Activated CD4-positive, alpha-beta T cell treated with anti-CD3 and anti-CD28 coated beads, Interleukin-2, amount 50 U/mL, for 1 hour (primary cell): ENCODE measurements around the gene PLEKHA4.

ENCODE experiments used
- DNase-seq: peaks from one replicate; pipeline ENCODE4 v3.0.0-alpha.2; 2020

Gene PLEKHA4

DNA sequence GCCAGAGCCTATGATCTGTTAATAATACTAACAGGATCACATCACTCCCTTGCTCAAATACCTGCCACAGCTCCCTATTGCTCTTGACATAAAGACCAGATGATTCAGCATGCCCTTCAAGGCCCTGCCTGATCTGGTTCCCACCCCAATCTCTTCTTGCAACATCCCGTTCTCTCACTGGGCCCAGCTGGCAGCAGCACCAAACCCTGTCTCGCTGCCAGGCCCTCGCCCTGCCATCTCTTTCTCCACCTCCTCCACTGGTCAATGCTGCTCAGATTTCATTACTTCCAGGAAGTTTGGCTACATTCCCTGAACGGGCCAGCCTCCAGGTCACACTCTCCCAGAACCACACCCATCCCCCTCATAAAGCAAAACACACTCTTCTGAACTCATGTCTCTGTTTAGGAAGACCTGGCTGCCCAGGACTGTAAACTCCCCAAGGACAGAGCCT lies 49.0 kb downstream of the PLEKHA4 start:
- DNase-seq, result no peak

DNA sequence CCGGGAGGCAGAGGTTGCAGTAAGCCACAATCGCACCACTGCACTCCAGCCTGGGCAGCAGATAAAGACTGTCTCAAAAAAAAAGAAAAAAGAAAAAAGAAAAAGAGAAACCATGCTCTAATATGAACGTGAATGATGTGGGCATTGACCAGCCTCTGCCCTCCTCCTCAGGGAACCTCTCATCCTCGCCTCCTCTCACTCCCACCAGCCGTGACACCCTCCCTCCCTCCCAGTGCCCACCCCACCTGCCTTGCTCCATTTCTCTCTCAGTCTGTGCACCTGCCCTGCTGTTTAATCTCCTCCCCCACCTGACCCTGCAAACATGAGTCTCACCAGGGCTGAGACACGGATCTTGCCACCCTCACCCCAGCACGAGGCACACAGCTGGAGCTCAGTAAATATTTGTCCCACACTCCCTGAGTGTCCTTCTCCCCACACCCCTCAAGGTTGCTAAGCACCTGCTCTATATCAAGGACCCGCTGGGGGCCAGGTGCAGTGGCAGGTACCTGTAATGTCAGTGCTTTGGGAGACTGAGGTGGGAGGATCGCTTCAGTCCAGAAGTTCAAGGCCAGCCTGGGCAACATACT lies 50.1 kb downstream of the PLEKHA4 start:
- no peak for DNase-seq

DNA sequence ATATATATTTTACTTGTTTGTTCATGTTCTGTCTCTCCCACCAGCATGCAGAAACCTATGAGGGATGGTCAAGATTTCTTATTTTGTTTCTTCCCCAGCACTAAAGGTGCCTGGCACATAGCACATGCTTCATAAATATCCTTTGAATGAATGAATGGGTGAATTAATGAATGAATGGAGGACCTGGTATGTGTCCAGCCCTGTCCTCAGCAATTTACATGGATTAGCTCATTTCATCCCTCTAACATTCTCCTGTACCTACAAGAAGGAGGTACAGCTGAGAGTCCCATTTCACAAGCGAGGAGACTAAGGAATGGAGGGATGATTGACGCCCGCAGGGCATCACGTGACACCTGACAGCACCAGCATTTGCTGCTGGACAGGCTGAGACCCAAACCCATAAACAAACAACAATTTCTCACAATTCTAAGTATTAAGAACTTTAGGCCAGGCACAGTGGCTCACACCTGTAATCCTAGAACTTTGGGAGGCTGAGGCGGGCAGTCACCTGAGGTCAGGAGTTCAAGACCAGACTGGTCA lies 50.8 kb downstream of the PLEKHA4 start:
- no peak for DNase-seq

DNA sequence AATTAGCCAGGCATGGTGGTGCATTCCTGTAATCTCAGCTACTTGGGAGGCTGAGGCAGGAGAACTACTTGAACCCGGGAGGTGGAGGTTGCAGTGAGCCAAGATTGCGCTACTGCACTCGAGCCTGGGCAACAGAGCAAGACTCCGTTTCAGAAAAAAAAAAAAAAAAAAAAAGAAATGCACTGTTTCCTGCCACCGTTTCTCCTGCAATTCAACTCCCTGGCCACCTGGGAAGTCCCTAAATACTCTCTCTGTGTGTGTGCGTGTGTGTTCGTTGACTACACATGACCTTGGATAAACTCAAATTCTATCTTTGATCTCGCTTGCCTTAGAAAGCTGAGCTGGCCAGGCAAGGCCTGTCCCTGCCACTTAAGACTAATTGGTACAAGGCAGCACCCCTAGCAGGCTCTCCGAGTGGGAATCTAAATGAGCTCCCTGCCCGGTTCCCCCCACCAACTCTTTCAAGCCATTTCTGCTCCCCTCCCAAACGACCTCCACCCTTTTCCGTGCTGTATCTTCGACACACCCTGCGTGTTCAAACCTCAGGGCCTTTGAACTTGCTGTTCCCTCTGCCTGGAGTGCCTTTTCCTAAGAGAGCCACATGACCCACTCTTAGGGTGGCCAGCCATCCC lies 52.4 kb downstream of the PLEKHA4 start:
- DNase-seq, result no peak

DNA sequence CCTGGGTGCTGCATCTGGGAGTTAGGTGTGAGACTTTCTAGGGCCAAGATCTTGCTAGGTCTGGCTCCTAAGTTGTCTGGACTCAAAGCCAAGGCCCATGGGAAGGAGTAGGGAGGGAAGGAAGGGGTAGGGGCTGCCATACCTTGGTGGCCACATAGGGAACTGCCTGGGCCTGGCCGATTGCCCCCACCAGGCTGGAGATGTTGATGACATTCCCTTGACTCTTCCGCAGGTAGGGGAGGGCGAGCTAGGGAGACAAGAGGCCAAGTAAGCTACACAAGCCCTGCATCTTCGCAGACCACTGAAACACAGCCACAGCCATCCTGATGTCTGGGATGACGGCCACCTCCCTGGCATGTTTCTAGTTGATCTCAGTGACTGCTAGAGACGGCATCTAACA lies 53.5 kb downstream of the PLEKHA4 start:
- DNase-seq, result no peak

DNA sequence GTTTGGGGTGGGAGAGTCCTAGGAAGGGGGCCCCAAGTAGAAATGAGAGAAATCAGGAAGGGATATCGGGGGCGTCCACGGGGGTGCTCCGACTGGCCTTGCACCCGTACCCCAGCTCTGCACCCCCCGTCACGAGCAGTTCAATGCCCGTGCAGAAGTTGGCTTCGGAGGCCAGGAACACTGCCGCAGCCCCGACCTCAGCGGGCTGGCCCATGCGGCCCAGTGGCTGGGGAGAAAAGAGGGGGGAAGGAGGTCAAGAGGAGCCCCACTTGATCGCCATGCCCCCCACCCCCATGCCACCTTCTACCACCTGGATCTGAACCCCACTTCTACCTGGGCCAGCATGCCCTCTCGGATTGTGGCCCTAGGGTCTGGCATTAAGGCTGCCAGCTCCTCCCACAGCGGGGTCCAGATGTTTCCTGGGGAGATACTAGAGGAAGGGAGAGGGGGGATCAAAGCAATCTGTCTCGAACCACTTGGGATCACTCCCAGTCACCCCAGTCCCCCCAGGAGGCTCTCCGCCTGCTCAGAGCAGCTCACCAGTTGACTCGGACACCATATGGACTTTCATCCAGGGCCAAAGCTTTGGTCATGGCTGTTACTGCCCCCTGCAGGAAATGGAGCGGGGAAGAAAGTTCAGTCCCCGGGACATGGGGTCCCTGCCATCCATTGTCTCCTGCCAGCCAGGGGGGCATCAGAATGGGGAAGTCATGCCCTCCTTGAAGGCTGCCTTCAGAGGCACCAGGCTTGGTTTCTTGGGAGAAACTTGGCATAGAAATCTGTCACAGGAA lies 55.1 kb downstream of the PLEKHA4 start:
- DNase-seq, result no peak

DNA sequence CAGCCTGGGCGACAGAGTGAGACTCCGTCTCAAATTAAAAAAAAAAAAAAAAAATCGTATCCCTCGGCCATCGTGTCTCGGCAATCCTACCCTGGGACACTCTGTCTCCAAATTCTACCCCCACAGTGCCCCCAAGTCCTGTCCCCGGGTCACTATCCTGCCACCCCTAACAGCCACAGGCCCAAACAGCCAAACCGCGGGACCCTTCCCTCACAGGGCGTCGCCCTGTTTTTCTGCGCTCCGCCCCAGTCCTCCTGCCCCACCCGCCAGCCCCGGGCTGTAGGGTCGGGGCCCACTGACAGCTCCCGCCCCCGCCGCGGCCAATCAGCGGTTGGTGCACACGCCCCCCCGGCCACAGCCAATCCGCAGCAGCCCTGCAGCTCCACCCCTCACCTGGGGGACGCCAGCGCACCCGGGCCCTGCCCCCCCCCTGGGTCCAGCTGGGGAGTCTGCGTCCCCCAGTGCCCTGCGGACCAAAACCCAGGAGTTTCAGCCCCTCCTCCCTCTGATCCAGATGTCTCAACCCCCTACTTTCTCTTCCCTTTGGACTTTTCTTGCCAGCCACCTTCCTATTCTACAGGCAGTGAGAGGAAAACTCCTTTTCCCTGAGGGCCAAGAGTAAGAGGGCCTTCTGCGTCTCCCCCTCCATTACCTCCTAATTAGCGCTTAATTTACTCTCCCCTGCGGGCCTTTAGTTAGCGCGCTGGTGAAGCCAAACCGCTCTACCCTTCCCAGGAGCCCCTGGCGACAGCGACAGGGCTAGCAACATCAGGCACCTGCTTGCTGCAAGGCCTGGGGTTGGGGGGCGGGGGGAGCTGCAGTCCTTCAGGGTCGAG lies 56.1 kb downstream of the PLEKHA4 start:
- DNase-seq, result peak; percentile 50

DNA sequence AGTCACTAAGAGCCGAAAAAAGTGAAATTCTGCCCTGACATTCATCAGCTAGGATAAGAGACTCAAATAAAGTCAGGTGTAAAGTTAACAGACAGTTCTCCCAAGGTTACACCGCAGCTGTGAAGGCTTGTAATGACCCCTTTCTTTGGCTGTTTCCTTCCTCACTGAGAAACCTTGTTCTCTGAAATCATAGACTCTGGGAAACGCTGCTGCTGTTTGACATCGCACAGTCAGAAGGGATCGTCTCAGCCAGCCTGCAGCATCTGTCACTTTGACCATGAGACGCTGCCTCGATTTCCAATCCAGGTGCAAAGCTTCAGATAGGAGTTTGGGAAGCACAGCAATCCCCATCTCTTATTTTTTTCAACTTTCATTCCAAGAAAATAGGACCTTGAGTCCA lies 58.3 kb downstream of the PLEKHA4 start:
- DNase-seq, result no peak

DNA sequence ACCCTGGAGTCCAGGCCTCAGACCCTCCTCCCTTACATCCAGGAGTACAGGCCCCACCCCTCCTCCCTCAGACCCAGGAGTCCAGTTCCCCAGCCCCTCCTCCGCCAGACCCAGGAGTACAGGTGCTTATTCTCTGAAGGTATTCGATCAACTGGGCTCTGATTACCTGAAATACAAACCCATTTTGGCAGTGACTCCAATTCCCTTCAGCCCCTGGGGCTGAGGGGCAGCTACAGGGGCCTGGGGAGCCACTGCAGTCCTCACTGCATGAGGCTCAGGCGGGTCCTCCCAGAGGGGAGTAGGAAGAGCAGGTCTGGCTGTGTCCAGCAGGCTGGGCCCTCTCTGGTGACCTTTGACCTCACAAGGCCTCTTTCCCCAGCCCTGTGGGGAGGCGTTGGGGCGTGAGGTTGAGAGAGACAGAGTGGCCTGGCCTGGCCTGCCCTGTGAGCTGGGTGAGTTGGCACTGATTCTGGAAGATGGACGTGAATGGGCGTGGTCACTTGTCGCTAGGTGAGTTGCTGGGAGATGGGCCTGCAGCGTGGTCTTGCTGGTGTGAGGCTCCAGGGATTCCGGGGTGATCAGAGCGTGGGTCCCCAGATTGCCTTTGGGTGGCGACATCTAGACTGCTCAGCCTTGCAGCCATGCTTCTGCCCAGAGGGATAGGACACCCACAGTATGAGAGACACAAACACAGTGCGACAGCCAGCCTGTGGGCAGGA lies 60.7 kb downstream of the PLEKHA4 start:
- DNase-seq, result no peak

DNA sequence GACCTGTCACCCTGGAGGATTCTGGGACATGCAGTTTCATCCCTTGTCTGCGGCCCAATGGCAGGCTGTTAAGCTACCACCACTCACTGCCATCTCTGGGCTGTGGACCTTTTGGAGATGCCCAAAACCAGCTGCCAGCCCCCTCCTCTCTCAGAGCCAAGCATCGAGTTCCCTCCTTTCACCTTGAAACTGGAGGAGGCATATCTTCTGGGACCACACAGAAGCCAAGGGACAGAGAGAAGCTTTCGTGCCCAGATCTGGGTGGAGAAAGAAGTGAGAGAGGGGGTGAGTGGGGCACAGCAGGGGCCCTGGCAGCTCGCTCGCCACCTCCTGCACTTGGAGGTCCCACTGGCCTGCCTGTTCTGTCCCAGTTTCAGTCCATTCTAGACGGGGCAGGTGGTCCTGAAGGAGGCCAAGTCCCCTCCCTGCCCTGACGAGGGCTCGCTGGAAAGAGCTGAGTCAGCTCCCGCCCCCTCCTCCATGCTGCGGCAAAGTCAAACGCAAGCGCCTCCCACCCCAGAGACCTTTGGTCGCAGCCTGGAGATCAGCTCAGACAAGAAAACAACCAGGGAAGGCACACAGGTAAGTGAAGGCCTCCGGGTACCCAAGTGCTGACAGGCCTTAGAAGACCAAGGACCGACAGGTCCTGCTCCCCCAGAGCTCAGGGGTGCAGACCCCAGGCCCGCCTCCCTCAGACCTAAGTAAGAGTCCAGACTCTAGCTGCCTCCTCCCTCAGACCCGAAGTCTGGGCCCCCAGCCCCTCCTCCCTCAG lies 61.4 kb downstream of the PLEKHA4 start:
- no peak for DNase-seq

DNA sequence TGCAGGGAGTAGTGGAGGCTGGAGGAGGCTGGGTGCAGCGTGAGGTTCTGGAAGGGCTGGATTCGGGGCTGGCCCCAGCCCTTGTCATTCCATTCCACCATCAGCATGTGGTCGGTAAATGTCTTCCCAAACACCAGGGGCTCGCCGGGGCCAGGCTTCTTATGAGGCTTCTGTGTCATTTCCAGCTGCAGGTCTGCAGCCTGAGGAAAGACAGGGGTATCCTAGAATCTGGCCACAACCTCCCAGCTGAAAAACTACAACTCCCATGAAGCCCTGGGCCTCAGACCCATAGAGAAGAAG lies 61.9 kb downstream of the PLEKHA4 start:
- DNase-seq, result peak; percentile 40

DNA sequence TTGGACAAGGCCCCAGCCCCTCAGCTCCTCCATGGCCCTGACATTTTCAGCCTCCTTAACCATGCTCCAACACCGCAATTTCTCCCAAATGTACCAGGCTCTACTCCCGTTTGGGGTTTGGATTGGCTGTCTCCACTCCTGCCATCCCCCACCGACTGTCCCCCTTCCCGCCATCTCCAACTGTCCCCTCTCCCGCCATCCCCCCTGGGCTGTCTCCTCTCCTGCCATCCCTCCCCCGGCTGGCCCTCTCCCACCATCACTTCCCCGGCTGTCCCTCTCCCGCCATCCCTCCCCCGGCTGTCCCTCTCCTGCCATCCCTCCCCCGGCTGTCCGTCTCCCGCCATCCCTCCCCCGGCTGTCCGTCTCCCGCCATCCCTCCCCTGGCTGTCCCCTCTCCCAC lies 63.0 kb downstream of the PLEKHA4 start:
- no peak for DNase-seq

DNA sequence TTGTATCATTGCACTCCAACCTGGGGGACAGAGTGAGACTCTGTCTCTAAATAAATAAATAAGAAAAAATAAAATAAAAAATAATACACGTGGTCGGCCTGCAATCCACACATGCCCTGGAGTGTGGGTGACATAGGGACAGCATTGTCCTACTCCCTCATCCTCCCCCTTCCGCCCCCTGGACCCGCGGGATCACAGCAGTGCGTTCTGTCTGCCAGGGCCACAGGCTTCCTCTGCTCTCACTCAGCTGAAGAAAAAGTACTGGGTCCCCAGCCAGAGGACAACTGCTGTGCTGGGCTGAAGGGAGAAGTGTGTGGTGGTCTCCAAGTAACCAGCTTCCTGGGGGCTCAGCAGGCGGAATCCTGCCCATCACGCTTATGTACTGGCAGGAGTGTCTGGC lies 63.9 kb downstream of the PLEKHA4 start:
- no peak for DNase-seq

DNA sequence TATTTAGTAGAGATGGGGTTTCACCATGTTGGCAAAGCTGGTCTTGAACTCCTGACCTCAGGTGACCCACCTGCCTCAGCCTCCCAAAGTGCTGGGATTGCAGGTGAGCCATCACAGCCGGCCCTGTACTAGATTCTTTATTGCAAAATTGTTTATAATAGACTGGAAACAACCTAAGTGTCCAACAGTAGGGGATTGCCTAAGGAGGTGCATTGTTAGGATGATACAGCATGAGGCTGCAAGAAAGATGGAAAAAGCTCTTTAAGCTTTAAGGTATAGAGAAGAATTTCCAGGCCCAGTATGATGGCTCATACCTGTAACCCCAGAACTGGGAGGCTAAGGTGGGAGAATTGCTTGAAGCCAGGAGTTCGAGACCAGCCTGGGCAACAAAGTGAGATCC lies 65.8 kb downstream of the PLEKHA4 start:
- no peak for DNase-seq

DNA sequence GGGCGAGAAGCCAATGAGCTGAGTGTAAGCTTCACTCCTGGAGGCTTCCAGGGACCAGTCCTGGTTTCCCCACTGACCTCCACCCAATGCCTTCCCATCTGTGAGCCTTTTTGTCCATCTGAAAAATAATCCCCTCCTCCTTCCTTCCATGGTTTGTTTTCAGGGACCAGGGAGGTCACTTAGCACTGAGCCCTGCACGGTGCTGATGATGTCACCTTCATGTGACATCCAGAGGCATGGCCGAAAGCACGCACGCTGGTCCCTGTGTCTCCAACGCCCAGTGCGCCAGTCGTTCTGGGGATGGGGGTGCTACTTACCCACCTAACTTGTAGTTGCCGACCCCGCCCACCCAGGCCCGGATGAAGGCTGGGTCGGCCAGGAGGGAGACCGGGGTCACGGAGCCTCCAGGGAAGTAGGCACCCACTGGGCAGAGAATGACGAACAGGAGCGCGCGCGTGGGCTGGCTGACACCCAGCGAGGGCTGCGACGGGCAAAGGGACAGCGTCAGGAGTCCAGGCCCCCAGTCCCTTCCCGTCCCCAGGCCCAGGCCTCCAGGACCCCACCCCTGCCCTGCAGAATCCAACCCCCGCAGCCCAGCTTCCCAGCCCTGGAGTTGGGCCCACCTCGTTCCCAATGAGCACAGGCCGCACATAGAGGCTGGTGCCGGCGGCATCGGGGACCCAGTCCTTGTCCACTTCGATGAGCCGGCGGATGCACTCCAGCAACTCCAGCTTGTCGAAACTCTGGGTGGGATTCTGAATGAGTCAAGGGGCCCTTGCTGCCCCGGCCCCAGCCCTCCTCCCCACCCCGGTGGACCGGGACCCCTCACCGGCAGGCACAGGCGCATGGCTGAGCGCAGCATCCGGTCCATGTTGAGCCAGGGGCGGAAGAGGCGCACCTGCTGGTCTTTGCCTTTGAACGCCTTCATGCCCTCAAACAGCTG lies 68.8 kb downstream of the PLEKHA4 start:
- DNase-seq, result no peak

DNA sequence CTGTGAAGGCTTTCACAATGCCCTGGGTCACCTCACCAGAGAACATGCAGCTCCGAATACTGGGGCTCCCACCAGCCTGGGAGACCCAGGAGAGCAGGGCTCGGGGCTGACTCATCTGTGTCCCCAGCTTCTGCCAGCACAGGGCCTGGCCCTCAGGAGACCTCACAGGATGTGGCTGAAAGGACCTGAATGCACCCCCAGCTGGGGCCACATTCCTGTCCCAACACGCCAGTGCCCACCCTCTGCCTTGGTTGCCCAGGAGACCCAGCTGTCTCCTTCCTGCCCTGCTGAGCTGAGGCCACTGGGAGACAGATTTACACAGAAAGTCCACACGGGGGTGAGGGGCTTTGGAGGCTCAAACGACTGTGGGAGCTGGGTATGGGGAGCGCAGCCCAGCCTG lies 69.5 kb downstream of the PLEKHA4 start:
- no peak for DNase-seq

DNA sequence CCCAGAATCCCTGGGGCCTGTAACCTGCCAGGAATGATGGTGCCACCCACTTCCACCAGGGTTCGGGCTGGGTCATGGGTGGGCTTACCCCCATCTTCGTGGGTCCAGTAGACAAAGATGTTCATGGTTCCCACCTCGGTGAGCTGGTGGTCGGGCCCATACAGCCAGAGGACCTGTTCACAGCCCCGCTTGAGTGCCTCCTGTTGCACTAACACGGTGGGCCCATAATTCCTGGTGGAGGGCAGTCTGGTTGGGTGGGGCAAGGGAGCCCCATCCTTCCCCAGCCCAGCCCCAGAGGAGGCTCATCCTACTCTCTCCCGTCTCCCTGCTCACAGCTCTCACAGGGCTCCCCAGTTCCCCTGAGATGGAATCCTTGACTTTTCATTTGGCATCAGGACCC lies 71.3 kb downstream of the PLEKHA4 start:
- DNase-seq, result no peak

DNA sequence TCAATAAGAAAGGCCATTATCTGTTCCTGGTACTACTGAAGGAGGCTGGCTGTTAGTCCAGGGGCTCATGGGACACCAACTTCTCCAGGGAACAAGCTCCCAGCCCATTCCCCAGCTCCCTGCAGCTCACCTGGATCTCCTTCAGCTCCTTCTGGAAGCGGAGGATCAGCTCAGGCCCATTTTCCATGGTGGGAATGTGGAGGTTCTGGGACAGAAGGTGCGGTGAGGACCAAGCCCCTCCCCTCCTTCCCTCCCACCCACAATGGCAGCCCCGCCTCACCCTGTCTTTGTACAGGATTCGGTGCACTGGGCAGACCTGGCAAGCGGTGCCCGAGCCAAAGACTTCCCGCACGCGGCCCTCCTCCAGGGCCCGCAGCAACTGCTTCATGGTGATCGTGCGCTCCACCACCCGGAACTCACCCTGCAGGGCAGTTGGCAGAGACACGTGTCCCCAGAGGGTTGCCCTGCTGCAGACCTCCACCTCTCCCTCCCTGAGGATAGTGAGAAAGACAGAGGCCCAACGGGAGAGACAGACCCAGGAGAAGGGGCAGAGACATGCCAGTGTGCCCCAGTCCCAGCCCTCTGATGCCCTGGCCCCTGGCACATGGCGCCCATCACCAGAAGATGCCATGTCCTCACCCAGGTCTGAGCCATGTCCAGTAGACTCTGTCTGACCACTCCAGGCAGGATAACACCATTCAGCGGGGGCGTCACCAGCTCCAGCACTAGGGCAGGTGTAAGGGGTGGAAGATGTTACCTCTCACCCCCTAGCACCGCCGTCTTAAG lies 71.9 kb downstream of the PLEKHA4 start:
- DNase-seq, result no peak

DNA sequence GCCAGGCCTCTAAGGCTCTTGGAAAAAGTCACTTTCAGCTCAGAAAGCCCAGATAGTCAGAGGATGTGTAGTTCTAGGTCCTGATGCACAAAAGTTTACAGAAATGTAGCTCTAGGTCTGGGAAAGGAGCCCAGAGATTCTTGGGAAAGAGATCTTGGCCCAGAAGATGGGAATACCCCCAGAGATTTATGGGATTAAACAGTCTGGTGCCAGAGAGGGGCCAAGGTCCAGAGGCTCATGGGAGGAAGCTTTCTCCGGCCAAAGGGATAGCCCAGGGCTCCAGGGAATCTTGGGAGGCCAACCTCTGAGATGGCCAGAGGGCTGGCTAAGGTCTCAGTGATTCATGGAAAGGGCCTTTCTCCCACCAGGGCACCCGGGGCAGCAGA lies 72.7 kb downstream of the PLEKHA4 start:
- no peak for DNase-seq
